Thyroid gland (tissue), 4 donors: Measurements from ENCODE around the gene ERCC4. TPM values are rescaled to one million over a fixed set of nuclear protein-coding genes. Genes with fewer than 3 reads are reported as not detected.

Experiments
- DNase-seq, 2 donors: peaks; one replicate each; pipeline ENCODE4 v3.0.0-alpha.2; 2019
- H3K27ac ChIP-seq, 3 donors: fragments of 200-600 bp; sonication (generic); 1 replicate in 2 of 3; 2 replicates in 1 of 3; pipeline ENCODE4 v1.5.1; 2016 to 2019; ENCODE audit warnings: mild to moderate bottlenecking in 1 of 3, moderate library complexity in 1 of 3
- H3K27me3 ChIP-seq: fragments of 200-600 bp; sonication (generic); one replicate; pipeline ENCODE4 v1.5.1; 2019
- H3K36me3 ChIP-seq, 2 donors: fragments of 200-600 bp; sonication (generic); one replicate each; pipeline ENCODE4 v1.5.1; 2016 to 2019
- H3K4me1 ChIP-seq, 2 donors: fragments of 200-600 bp; sonication (generic); one replicate each; pipeline ENCODE4 v1.5.1; 2017 to 2019
- H3K4me3 ChIP-seq, 3 donors: fragments of 200-600 bp; sonication (generic); replicated peaks in 1 of 3; 1 replicate in 2 of 3; 2 replicates in 1 of 3; pipeline ENCODE4 v1.5.1; 2016; ENCODE audit warnings: mild to moderate bottlenecking in 1 of 3
- H3K9me3 ChIP-seq: fragments of 200-600 bp; sonication (generic); one replicate; pipeline ENCODE4 v1.5.1; 2017
- POLR2A ChIP-seq, 2 donors: fragments of 450-650 bp; IDR thresholded peaks; one replicate each; pipeline ENCODE4 v1.6.1; 2017; ENCODE audit warnings: antibody characterized with exemption in 2 of 2, mild to moderate bottlenecking in 2 of 2, moderate library complexity in 1 of 2
- WGBS, 2 donors: methylation state at CpG; one replicate each; pipeline ENCODE4 v1.1.5; 2017; 5-methylcytosine and 5-hydroxymethylcytosine counted together
- intact Hi-C: fragments of 100-400 bp; cut with DNase I; formaldehyde crosslinking; loops from one replicate; pipeline ENCODE4 v1.15.1; 2023
- total RNA-seq, 4 donors: library from RNA; depleted of rRNA; stranded (reverse); fragments of >200 nt; gene quantifications; one replicate each; pipeline ENCODE4 v1.2.3, GENCODE V29; 2016
- TF ChIP-seq, protein P1 (sequence below), 6 experiments: fragments of 200-600 bp in 3 of 6; fragments of 450-650 bp in 3 of 6; sonication (generic) in 3 of 6; IDR thresholded peaks; one replicate each; pipeline ENCODE4 v1.5.1; 2016 to 2019; ENCODE audit warnings: antibody characterized with exemption in 6 of 6, mild to moderate bottlenecking in 2 of 6, inconsistent platforms in 1 of 6, moderate library complexity in 1 of 6

ERCC4 gene
- total RNA-seq, 4 donors from 2014 or later = 7.5 to 13.2 (median 11.9) TPM

DNA sequence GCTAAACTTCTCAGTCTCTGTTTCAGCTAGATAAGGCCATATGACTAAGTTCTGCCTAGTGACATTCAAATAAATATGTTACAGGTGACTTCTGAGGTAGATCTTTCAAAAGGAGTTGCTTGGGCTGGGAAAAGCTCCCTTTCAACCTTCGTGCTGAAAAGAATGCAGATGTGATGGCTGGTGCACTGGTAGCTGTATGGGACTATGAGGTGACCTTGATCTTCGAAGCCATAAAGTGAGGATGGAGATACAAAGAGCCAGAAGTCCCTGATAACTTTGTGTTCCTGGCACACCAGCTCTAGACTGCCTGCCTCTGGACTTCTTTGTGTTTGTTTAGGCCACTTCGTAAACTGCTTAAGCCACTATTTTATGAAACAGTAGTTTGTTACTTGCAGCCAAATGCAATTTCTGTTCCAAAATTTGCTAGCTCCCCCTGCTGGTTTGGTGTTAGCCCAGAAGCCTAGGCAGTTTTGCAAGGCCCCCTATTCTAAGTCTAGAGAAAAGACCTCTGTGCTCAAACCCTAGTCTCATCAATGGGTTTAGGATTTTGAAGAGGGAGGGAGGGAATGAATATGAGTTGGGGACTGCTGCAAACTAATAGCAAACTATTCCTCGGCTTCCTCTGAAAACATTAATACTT is 23.3 kb upstream of the ERCC4 start:
- WGBS, 2 donors = 81 to 84% methylated on average over 4 of the region's 4 CpGs
- no peak for TF ChIP-seq POLR2A (IDR thresholded peaks at IDR 0.05)
- TF ChIP-seq, protein P1, sequence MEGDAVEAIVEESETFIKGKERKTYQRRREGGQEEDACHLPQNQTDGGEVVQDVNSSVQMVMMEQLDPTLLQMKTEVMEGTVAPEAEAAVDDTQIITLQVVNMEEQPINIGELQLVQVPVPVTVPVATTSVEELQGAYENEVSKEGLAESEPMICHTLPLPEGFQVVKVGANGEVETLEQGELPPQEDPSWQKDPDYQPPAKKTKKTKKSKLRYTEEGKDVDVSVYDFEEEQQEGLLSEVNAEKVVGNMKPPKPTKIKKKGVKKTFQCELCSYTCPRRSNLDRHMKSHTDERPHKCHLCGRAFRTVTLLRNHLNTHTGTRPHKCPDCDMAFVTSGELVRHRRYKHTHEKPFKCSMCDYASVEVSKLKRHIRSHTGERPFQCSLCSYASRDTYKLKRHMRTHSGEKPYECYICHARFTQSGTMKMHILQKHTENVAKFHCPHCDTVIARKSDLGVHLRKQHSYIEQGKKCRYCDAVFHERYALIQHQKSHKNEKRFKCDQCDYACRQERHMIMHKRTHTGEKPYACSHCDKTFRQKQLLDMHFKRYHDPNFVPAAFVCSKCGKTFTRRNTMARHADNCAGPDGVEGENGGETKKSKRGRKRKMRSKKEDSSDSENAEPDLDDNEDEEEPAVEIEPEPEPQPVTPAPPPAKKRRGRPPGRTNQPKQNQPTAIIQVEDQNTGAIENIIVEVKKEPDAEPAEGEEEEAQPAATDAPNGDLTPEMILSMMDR (IDR thresholded peaks at IDR 0.05) = no peak

DNA sequence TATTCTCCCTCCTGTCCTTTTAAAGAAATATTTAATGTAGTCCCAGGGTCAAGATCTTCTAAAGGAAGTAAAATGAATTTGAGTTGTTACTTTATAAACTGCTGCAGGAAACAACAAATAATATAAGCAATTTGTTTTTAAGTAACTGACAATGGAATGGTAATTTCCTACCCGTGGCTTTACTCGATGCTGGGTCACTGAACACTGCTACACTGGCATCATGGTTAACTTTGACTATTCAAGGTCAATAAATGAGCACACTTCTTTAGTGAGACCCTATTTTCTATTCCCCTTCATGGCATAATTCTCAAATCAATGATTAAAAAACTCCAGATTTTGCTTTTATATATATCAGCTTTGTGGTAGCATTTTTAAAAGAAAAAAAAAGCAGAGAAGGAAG is 22.1 kb upstream of the ERCC4 start:
- 70 to 78% methylated on average over 2 of the region's 2 CpGs for WGBS, 2 donors
- Histone ChIP-seq H3K9me3 (no peaks in the 10 kb centered on the region), H3K27me3 (no peaks in the 10 kb centered on the region), H3K27ac (no peak overlapping the region), H3K36me3 (no peaks in the 10 kb centered on the region), H3K4me3 (no peak overlapping the region), H3K4me1 (no peaks in the 10 kb centered on the region)
- intact Hi-C loops = no loop called here
- DNase-seq = no peak
- TF ChIP-seq POLR2A (IDR thresholded peaks at IDR 0.05) = no peak
- TF ChIP-seq, protein P1 (IDR thresholded peaks at IDR 0.05) = no peak

More for the DNA sequence above, 23.3 kb upstream of the ERCC4 start:
- Histone ChIP-seq H3K27me3 (no peaks in the 10 kb centered on the region), H3K4me1 (peaks cover 0 to under 1% of the 10 kb centered on the region in 2 donors), H3K27ac (no peak overlapping the region), H3K4me3 (no peak overlapping the region), H3K36me3 (no peaks in the 10 kb centered on the region), H3K9me3 (no peaks in the 10 kb centered on the region)
- DNase-seq = no peak
- intact Hi-C loops = no loop called here

DNA sequence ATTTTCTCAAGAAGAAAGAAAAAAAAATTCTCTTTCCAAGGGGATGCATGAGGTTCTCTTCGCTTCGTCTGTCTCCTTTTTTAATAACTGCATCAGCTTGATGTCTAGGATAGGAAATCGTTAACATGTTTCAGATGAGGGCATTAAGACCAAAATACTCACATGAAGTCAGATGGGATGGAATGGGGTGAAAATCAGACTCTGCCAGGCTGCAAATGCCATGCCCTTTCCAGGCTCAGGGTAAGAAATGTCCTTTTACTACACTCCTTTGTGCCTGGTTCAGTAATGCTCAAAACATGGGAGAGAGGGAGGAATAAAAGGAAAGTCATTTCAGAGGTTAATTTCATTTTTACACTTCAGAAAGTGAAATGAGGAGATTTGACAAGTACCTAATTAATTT is 21.7 kb upstream of the ERCC4 start:
- Histone ChIP-seq H3K27me3 (no peaks in the 10 kb centered on the region), H3K4me1 (no peaks in the 10 kb centered on the region), H3K4me3 (no peak overlapping the region), H3K9me3 (no peaks in the 10 kb centered on the region), H3K27ac (no peak overlapping the region), H3K36me3 (no peaks in the 10 kb centered on the region)
- TF ChIP-seq, protein P1 (IDR thresholded peaks at IDR 0.05) = no peak
- TF ChIP-seq POLR2A (IDR thresholded peaks at IDR 0.05) = no peak
- 82 to 86% methylated on average over 3 of the region's 3 CpGs for WGBS, 2 donors
- DNase-seq = no peak
- intact Hi-C loops = no loop called here

DNA sequence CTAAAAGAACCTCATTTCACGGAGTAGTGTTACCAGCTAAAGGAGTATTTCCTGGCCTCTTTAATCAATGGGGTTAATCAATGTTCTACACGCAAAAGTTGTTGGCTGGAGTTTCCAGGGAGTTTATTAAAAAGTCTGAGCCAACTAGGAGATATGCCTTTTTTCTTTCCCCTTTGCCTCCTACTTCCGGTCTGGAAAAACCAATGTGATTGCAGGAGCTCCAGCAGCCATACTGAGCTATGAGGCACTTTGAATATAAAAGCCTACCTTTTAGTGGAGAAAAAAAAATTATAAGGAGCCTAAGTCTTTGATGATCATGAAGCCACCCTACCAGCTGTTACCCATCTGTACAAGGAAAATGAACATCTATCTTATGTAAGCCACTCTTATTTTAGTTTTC is 17.9 kb upstream of the ERCC4 start:
- TF ChIP-seq, protein P1 (IDR thresholded peaks at IDR 0.05) = no peak
- TF ChIP-seq POLR2A (IDR thresholded peaks at IDR 0.05) = no peak
- 86 to 88% methylated on average over 3 of the region's 3 CpGs for WGBS, 2 donors
- Histone ChIP-seq H3K27me3 (no peaks in the 10 kb centered on the region), H3K27ac (no peak overlapping the region), H3K4me1 (no peaks in the 10 kb centered on the region), H3K36me3 (no peaks in the 10 kb centered on the region), H3K9me3 (no peaks in the 10 kb centered on the region), H3K4me3 (no peak overlapping the region)
- no peak for DNase-seq
- intact Hi-C loops = no loop called here

DNA sequence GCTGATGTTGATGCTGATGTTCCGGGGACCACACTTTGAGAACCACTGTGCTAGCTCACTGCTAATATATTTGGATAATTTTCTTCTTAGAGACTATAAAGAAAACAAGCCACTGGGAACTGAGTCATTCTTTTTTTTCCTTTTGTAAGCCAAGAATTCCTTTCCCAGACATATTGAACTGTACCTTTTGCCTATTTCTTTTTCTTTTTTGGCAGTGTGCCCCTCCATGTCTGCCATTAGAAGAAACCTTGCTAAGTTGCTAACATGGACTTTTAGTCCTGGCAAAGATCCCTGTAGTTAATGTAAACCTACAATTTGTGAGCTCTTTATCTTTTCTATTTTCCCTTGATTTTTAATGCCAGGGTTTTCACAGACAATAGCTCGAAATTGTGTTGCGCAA is 17.3 kb upstream of the ERCC4 start:
- H3K36me3 ChIP-seq = no peaks in the 10 kb centered on the region
- no peaks in the 10 kb centered on the region for H3K9me3 ChIP-seq
- H3K4me3 ChIP-seq = no peak overlapping the region
- no peaks in the 10 kb centered on the region for H3K4me1 ChIP-seq
- 80 to 85% methylated on average over 3 of the region's 3 CpGs for WGBS, 2 donors
- H3K27me3 ChIP-seq = no peaks in the 10 kb centered on the region
- no peak for TF ChIP-seq POLR2A (IDR thresholded peaks at IDR 0.05)
- TF ChIP-seq, protein P1 (IDR thresholded peaks at IDR 0.05) = no peak
- intact Hi-C loops = no loop called here
- no peak overlapping the region for H3K27ac ChIP-seq
- no peak for DNase-seq
